Neural progenitor cell (in vitro differentiated cells): Measurements from ENCODE around the gene BLVRA.

ENCODE experiments used
- EZH2 ChIP-seq: fragments of 200-600 bp; sonication (generic); IDR thresholded peaks from 2 replicates; pipeline ENCODE4 v1.6.1; 2017; ENCODE audit warnings: antibody characterized with exemption, mild to moderate bottlenecking, moderate library complexity
- EZH2phosphoT487 ChIP-seq: fragments of 200-600 bp; sonication (generic); IDR thresholded peaks from 2 replicates; pipeline ENCODE4 v1.6.1; 2017; ENCODE audit warnings: antibody characterized with exemption
- TF ChIP-seq, protein P1 (sequence below): fragments of 200-600 bp; sonication (generic); IDR thresholded peaks from 2 replicates; pipeline ENCODE4 v1.5.1; 2017; ENCODE audit warnings: antibody characterized with exemption, mild to moderate bottlenecking

DNA sequence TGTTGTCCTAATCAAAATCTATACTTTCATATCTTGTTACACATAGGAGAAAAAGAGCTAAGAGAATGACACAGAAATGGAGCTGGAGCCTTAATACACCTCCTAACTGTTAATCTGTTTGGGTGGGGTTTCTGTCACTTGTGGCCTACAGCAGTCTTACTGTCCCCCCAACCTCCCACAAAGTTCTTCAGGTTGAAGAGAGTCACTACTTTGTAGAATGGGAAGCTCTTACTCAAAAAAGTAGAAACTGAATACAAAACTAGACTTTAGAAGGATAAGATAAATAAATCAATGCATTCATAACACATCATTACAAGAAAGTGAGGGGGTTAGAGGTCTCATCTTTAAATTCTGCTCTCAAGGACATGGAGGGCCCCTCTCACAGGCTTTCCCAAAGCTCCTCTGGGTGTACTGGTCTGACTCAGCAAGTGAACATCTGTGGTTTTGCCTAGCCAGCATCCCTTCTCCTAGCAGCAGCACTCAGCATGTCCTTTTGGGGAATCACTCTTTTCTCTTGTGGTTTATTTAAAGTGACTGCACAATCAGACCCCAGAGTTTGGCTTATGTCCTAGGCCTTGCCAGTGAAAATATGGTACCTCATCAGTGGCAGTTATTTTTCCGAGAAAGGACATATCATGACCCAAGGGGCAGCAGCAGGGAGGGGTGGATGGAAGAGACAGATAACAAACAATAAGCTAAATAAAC, 2.0 kb upstream of the BLVRA start:
- TF ChIP-seq EZH2phosphoT487 (no peak), EZH2 (no peak)
- TF ChIP-seq, protein P1, sequence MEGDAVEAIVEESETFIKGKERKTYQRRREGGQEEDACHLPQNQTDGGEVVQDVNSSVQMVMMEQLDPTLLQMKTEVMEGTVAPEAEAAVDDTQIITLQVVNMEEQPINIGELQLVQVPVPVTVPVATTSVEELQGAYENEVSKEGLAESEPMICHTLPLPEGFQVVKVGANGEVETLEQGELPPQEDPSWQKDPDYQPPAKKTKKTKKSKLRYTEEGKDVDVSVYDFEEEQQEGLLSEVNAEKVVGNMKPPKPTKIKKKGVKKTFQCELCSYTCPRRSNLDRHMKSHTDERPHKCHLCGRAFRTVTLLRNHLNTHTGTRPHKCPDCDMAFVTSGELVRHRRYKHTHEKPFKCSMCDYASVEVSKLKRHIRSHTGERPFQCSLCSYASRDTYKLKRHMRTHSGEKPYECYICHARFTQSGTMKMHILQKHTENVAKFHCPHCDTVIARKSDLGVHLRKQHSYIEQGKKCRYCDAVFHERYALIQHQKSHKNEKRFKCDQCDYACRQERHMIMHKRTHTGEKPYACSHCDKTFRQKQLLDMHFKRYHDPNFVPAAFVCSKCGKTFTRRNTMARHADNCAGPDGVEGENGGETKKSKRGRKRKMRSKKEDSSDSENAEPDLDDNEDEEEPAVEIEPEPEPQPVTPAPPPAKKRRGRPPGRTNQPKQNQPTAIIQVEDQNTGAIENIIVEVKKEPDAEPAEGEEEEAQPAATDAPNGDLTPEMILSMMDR: no peak
